HEK293 (cell line): Measurements from ENCODE around the gene PARP15.

Experiments
- CTCF ChIA-PET: fragments of 350-600 bp; formaldehyde crosslinking; extraction: SDS; loops from one replicate; lab custom pipeline; 2021; ENCODE audit warnings: antibody characterized with exemption; lab: Yijun Ruan, JAX
- POLR2A ChIA-PET: fragments of 300-600 bp; formaldehyde crosslinking; extraction: SDS; loops from one replicate; lab custom pipeline; 2020; ENCODE audit warnings: antibody characterized with exemption, inconsistent platforms; lab: Yijun Ruan, JAX
- H3K27ac ChIP-seq: fragments of 200-500 bp; sonication (Bioruptor generic); 2 replicates; pipeline ENCODE4 v1.5.1; 2014; ENCODE audit warnings: low read depth, low read length, control low read depth, inconsistent platforms; ENCODE audit errors: extremely low read depth
- H3K36me3 ChIP-seq, 2 experiments: fragments of 200-500 bp in 1 of 2; sonication (Bioruptor generic) in 1 of 2; 1 replicate in 1 of 2; 2 replicates in 1 of 2; pipeline ENCODE4 v1.5.1; 2014 to 2017; ENCODE audit warnings: inconsistent platforms in 2 of 2, low read length in 2 of 2; ENCODE audit not compliant: control insufficient read depth in 2 of 2, insufficient read depth in 1 of 2
- H3K4me1 ChIP-seq: fragments of 200-500 bp; sonication (Bioruptor generic); 2 replicates; pipeline ENCODE4 v1.5.1; 2014; ENCODE audit warnings: mild to moderate bottlenecking, low read length, inconsistent platforms; ENCODE audit not compliant: control insufficient read depth, insufficient read depth
- H3K4me3 ChIP-seq: 2 replicates; pipeline ENCODE4 v1.5.1; 2011; ENCODE audit warnings: low read depth, mild to moderate bottlenecking, control low read depth, low read length, moderate library complexity
- H3K9me3 ChIP-seq: fragments of 200-500 bp; sonication (Bioruptor generic); 2 replicates; pipeline ENCODE4 v1.5.1; 2014; ENCODE audit warnings: low read depth, low read length, inconsistent platforms; ENCODE audit not compliant: control insufficient read depth, insufficient read depth
- ELK4 ChIP-seq: IDR thresholded peaks from 2 replicates; pipeline ENCODE4 v1.6.1; 2011; ENCODE audit warnings: mild to moderate bottlenecking, low read depth, low read length, borderline replicate concordance
- GLIS1 ChIP-seq: fragments of 450-650 bp; formaldehyde crosslinking; IDR thresholded peaks from 2 replicates; pipeline ENCODE4 v1.5.1; 2016; ENCODE audit warnings: missing biosample characterization, missing genetic modification characterization
- GLIS2 ChIP-seq: fragments of 450-650 bp; formaldehyde crosslinking; IDR thresholded peaks from 2 replicates; pipeline ENCODE4 v1.5.1; 2016; ENCODE audit warnings: missing biosample characterization, missing genetic modification characterization
- IKZF3 ChIP-seq: fragments of 450-650 bp; IDR thresholded peaks from 2 replicates; pipeline ENCODE4 v1.5.0; 2018; ENCODE audit warnings: missing biosample characterization, mild to moderate bottlenecking, missing genetic modification characterization, moderate library complexity
- KLF17 ChIP-seq: fragments of 450-650 bp; formaldehyde crosslinking; IDR thresholded peaks from 2 replicates; pipeline ENCODE4 v1.5.1; 2016; ENCODE audit warnings: missing biosample characterization, missing genetic modification characterization
- ZBTB10 ChIP-seq: fragments of 450-650 bp; formaldehyde crosslinking; IDR thresholded peaks from 2 replicates; pipeline ENCODE4 v1.5.1; 2016; ENCODE audit warnings: missing biosample characterization, missing genetic modification characterization
- ZBTB17 ChIP-seq: fragments of 450-650 bp; formaldehyde crosslinking; IDR thresholded peaks from 2 replicates; pipeline ENCODE4 v1.5.1; 2016; ENCODE audit warnings: missing biosample characterization, missing genetic modification characterization
- ZBTB20 ChIP-seq: fragments of 450-650 bp; formaldehyde crosslinking; IDR thresholded peaks from 2 replicates; pipeline ENCODE4 v1.5.1; 2016; ENCODE audit warnings: missing biosample characterization, missing genetic modification characterization
- ZBTB6 ChIP-seq: fragments of 450-650 bp; formaldehyde crosslinking; IDR thresholded peaks from 2 replicates; pipeline ENCODE4 v1.5.1; 2017; ENCODE audit warnings: missing biosample characterization, missing genetic modification characterization
- ZFHX2 ChIP-seq: fragments of 450-650 bp; formaldehyde crosslinking; conservative IDR thresholded peaks from 2 replicates; pipeline ENCODE4 v1.5.1; 2016; ENCODE audit warnings: missing biosample characterization, missing genetic modification characterization
- ZNF10 ChIP-seq: fragments of 450-650 bp; formaldehyde crosslinking; IDR thresholded peaks from 2 replicates; pipeline ENCODE4 v1.5.1; 2017; ENCODE audit warnings: missing biosample characterization, missing genetic modification characterization
- ZNF121 ChIP-seq: fragments of 450-650 bp; formaldehyde crosslinking; IDR thresholded peaks from 2 replicates; pipeline ENCODE4 v1.5.1; 2016; ENCODE audit warnings: missing biosample characterization, missing genetic modification characterization
- ZNF274 ChIP-seq, 2 experiments: fragments of 200-500 bp in 1 of 2; fragments of 450-650 bp in 1 of 2; sonication (Bioruptor generic) in 1 of 2; formaldehyde crosslinking in 1 of 2; IDR thresholded peaks; 2 replicates each; pipeline versions ENCODE4 v1.5.1 to v1.6.1; 2014 to 2016; ENCODE audit warnings: borderline replicate concordance in 1 of 2, inconsistent platforms in 1 of 2, low read length in 1 of 2, missing biosample characterization in 1 of 2, missing genetic modification characterization in 1 of 2
- ZNF335 ChIP-seq: fragments of 450-650 bp; formaldehyde crosslinking; conservative IDR thresholded peaks from 2 replicates; pipeline ENCODE4 v1.5.1; 2016; ENCODE audit warnings: missing biosample characterization, missing genetic modification characterization
- ZNF341 ChIP-seq: fragments of 450-650 bp; formaldehyde crosslinking; IDR thresholded peaks from 2 replicates; pipeline ENCODE4; 2016; ENCODE audit warnings: low read depth, missing biosample characterization, missing genetic modification characterization
- ZXDB ChIP-seq: fragments of 450-650 bp; formaldehyde crosslinking; IDR thresholded peaks from 2 replicates; pipeline ENCODE4 v1.5.1; 2016; ENCODE audit warnings: missing biosample characterization, missing genetic modification characterization
- TF ChIP-seq, protein P1 (sequence below): fragments of 450-650 bp; formaldehyde crosslinking; IDR thresholded peaks from 2 replicates; pipeline ENCODE4 v1.5.1; 2016; ENCODE audit warnings: missing biosample characterization, missing genetic modification characterization
- TF ChIP-seq, protein P2 (sequence below): fragments of 450-650 bp; formaldehyde crosslinking; IDR thresholded peaks from 2 replicates; pipeline ENCODE4; 2016; ENCODE audit warnings: missing biosample characterization, missing genetic modification characterization

The PARP15 gene

GRCh38 chr3:122679882-122680474 is 102.5 kb downstream of the PARP15 start:
- ChIA-PET CTCF (interaction anchor here (0.6 to 3.0 kb wide), 19 partner anchors 8 to 893 kb away, joined by 3 to 28 read pairs (median 4); no protein-coding TSS in a partner anchor), POLR2A (interaction anchor here (1.5 to 1.8 kb wide), 2 partner anchors 116 to 296 kb away, joined by 5 to 6 read pairs; partner anchors contain the start of genes DTX3L, FAM162A and PARP9)
- no peaks in the 10 kb centered on the region for H3K4me1 ChIP-seq

DNA sequence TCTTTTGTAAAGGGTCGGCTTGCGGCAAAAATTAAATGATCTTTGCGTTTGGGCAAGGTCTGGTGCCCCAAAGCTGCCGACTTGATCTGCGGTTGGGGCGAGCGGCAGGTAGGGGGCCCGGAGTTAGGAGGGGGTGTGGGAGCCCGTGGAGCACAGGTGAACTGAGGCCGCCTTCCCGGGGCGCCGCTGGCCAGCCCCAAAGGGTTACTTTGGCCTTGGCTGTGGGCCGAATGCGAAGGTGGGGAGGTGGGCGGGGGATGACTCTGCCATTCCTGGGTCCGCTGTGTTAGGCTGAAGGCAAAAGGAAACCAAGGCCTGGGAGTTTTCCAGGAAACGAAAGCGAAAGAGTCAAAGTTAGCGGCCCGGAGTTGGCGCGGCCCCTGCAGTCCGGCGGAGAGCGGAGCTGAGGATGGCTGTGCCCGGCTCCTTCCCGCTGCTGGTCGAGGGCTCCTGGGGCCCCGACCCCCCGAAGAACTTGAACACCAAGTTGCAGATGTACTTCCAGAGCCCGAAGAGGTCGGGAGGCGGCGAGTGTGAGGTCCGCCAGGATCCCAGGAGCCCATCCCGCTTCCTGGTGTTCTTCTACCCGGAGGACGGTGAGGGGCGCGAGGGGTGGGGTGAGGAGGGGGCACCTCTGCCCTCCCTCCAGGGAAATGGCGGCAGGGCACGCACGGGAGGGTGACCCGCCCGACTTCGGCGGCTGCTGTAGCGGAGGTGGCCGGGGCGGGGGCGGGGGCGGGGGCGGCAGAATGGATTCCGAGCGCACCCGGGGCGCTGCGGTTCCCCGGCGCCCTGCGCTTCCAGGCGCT is 103.2 kb downstream of the PARP15 start, which contains the start of gene PARP14:
Gene PARP14 (plus strand): TSS at position 365 of the 809 bp plus-strand sequence. CDS start 45 bp downstream, at position 410.
- H3K36me3 ChIP-seq, result no peaks in the 10 kb centered on the region
- no peaks in the 10 kb centered on the region for H3K9me3 ChIP-seq
- peak within 1 kb of the TSS; percentile 68; the same call in 1 of the 2 replicates for H3K27ac ChIP-seq
- H3K4me1 ChIP-seq, result no peaks in the 10 kb centered on the region
- CTCF ChIA-PET, result interaction anchor here (0.6 to 3.0 kb wide), 4 partner anchors 11 to 222 kb away, joined by 4 to 28 read pairs (median 10); no protein-coding TSS in a partner anchor
- POLR2A ChIA-PET, result no interaction called here
- H3K4me3 ChIP-seq, result peak within 1 kb of the TSS; percentile 82
- TF ChIP-seq ZFHX2 (tag by site-specific recombination) (peak; percentile 83), ZNF274 (IDR thresholded peaks at IDR 0.05; ENCODE audit: low read length) (no peak), ZNF274 (tag by site-specific recombination; IDR thresholded peaks at IDR 0.05; ENCODE audit: borderline replicate concordance) (no peak), ZBTB10 (0 out of 2 replicates have a peak, but pooled peaks have one; percentile 37), IKZF3 (tag by site-specific recombination) (0 out of 2 replicates have a peak, but pooled peaks have one; percentile 43), ZBTB20 (tag by site-specific recombination) (peak; percentile 77; the same call in 1 of the 2 replicates), ZXDB (peak; percentile 72), GLIS1 (no peak; the same call in 1 of the 2 replicates), ZNF121 (tag by site-specific recombination) (no peak), ZNF341 (peak; percentile 63), GLIS2 (tag by site-specific recombination) (peak; percentile 57), ZNF335 (tag by site-specific recombination) (peak; percentile 19)
- TF ChIP-seq, protein P1, sequence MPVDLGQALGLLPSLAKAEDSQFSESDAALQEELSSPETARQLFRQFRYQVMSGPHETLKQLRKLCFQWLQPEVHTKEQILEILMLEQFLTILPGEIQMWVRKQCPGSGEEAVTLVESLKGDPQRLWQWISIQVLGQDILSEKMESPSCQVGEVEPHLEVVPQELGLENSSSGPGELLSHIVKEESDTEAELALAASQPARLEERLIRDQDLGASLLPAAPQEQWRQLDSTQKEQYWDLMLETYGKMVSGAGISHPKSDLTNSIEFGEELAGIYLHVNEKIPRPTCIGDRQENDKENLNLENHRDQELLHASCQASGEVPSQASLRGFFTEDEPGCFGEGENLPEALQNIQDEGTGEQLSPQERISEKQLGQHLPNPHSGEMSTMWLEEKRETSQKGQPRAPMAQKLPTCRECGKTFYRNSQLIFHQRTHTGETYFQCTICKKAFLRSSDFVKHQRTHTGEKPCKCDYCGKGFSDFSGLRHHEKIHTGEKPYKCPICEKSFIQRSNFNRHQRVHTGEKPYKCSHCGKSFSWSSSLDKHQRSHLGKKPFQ (tag by site-specific recombination), result no peak

More at GRCh38 chr3:122679882-122680474, 102.5 kb downstream of the PARP15 start:
- H3K27ac ChIP-seq, result 0 out of 2 replicates have a peak overlapping the region, but pooled peaks have one; percentile 68
- H3K9me3 ChIP-seq, result no peaks in the 10 kb centered on the region
- TF ChIP-seq KLF17 (tag by site-specific recombination) (0 out of 2 replicates have a peak, but pooled peaks have one; percentile 16), ZBTB6 (tag by site-specific recombination) (no peak), ZBTB20 (tag by site-specific recombination) (peak; percentile 13; the same call in 1 of the 2 replicates), ELK4 (no peak), ZNF10 (tag by site-specific recombination) (no peak), ZBTB17 (tag by site-specific recombination) (peak; percentile 51; the same call in 1 of the 2 replicates), ZNF335 (tag by site-specific recombination) (peak; percentile 81; the same call in 1 of the 2 replicates)
- TF ChIP-seq, protein P2, sequence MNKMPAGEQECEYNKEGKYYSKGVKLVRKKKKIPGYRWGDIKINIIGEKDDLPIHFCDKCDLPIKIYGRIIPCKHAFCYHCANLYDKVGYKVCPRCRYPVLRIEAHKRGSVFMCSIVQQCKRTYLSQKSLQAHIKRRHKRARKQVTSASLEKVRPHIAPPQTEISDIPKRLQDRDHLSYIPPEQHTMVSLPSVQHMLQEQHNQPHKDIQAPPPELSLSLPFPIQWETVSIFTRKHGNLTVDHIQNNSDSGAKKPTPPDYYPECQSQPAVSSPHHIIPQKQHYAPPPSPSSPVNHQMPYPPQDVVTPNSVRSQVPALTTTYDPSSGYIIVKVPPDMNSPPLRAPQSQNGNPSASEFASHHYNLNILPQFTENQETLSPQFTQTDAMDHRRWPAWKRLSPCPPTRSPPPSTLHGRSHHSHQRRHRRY, result no peak
- no peaks in the 10 kb centered on the region for H3K36me3 ChIP-seq
- H3K4me3 ChIP-seq, result peak overlapping the region; percentile 82
